A549 (cell line): ENCODE results near the gene RABL6.
"Not testable (repeated sequence)": the region's sequence is repeated elsewhere in the genome, so short reads cannot be mapped to it uniquely, and the experiment has no call there.

Experiments used
- CTCF ChIP-seq: fragments of >200 bp; sonication (Bioruptor Twin); formaldehyde crosslinking; IDR thresholded peaks from 3 replicates; pipeline ENCODE4 v1.5.1; 2016
- HDAC2 ChIP-seq: fragments of 200-600 bp; sonication (generic); IDR thresholded peaks from 2 replicates; pipeline ENCODE4 v1.6.1; 2016
- JUN ChIP-seq, 2 experiments: fragments of >200 bp; sonication (Bioruptor Twin); formaldehyde crosslinking; IDR thresholded peaks; 2 replicates in 1 of 2; 3 replicates in 1 of 2; pipeline ENCODE4 v1.6.1; 2016 to 2017
- KDM1A ChIP-seq: fragments of 200-600 bp; sonication (generic); IDR thresholded peaks from 2 replicates; pipeline ENCODE4 v1.6.1; 2016; ENCODE audit warnings: low read depth, mild to moderate bottlenecking
- RAD21 ChIP-seq, 2 experiments: fragments of >200 bp in 1 of 2; sonication (Bioruptor Twin) in 1 of 2; formaldehyde crosslinking in 1 of 2; IDR thresholded peaks in 1 of 2; conservative IDR thresholded peaks in 1 of 2; 2 replicates in 1 of 2; 3 replicates in 1 of 2; pipeline ENCODE4 v1.6.1; 2012 to 2018; ENCODE audit warnings: inconsistent platforms in 1 of 2
- SMC3 ChIP-seq: fragments of >200 bp; sonication (Bioruptor Twin); formaldehyde crosslinking; IDR thresholded peaks from 3 replicates; pipeline ENCODE4 v1.6.1; 2018; ENCODE audit warnings: inconsistent platforms

- not testable (repeated sequence) for TF ChIP-seq HDAC2; KDM1A; RAD21 (conservative IDR thresholded peaks at IDR 0.05 in 1 of 2, IDR thresholded peaks at IDR 0.05 in 1 of 2); CTCF; SMC3; JUN (IDR thresholded peaks at IDR 0.05)
Measured at GRCh38 chr9:136786983-136787382, 20.8 kb upstream of the RABL6 start.
